A172 (cell line): ENCODE results near the gene SLC43A3. TPM values are rescaled to one million over a fixed set of nuclear protein-coding genes. Genes with fewer than 3 reads are reported as not detected.

ENCODE experiments used
- DNase-seq: peaks from one replicate; pipeline ENCODE4 v3.0.0-alpha.2; 2015; ENCODE audit warnings: low spot score
- total RNA-seq: library from RNA; depleted of rRNA; stranded (reverse); fragments of >200 nt; shearing (Covaris generic); gene quantifications from 2 replicates; pipeline ENCODE4 v1.2.3, GENCODE V29; 2014; rRNA removed

SLC43A3 gene
- total RNA-seq, 1 experiment from 2014 or later, result 18.4 TPM

DNA sequence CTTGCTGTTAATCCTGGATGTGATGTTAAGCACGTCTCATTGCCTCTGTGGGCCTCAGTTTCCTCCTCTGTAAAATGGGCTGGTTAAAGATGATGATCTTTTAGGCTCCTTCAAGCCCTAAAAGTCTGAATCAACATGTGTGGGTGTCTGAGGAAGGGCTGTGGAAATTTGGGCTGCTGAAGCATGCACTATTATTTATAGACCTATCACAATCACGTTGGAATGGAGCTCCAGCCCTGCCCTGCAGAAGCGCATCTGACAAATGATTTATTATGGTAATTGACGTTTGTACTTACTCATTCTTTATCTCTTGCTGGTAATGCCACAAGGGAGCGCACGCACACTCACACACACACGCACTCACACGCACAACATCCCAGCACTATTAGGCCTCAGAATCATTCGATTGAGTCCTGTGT lies 68.4 kb downstream of the SLC43A3 start:
- no peak for DNase-seq

DNA sequence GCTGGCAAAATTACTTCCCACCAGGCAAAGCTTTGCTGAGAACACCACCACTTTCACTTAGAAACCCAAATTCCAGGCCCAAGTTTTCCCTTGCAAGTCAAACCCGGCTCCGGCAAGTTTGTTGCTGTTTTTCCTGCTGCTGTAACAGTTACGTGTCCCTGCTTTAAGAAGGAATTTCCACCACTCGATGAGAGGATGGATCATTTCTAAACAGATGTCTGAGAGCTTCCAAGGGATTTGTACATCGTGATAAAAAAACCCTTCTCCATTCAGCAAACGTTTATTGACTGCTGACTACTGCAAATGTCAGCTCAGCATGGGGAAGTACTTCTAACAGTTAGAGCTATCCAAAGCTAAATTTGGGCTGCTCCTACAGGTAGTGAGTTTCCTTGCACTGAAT lies 69.1 kb downstream of the SLC43A3 start:
- no peak for DNase-seq

DNA sequence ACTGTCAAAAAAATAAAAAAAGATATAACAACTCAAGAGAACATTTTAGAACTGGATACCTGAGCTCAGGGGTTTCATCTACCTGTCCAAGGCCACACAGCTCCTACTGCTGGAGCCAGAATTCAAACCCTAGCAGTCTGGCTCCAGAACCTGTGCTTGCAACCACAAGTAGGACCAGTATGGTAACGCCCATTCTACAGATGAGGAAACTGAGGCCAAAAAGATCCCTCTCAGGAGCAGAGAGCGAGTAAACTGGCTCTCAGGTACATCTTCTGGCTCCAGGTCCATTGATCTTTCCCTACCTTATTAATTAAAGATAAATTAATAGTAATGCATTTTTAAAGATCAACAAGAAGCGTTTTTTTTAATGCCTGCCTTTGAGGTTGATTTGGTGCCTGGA lies 69.6 kb downstream of the SLC43A3 start:
- no peak for DNase-seq

Other genes starting within 250 kb of the SLC43A3 start
- gene LRRC55, start 245.2 kb downstream of the SLC43A3 start, total RNA-seq, result not detected in 2 replicates
- gene APLNR, start 189.9 kb downstream of the SLC43A3 start, total RNA-seq, result 0.03 TPM in 1 of 2 replicates, not detected in the other
- gene TNKS1BP1, start 102.2 kb downstream of the SLC43A3 start, total RNA-seq, result 43.8 and 50.8 TPM in 2 replicates
- 146 and 167 TPM in 2 replicates for gene SSRP1, start 91.2 kb downstream of the SLC43A3 start, total RNA-seq
- gene P2RX3, start 88.8 kb downstream of the SLC43A3 start, total RNA-seq, result not detected in 2 replicates
- gene PRG3, start 46.0 kb downstream of the SLC43A3 start, total RNA-seq, result not detected in 2 replicates
- gene PRG2, start 36.5 kb downstream of the SLC43A3 start, total RNA-seq, result not detected in 2 replicates
- gene RTN4RL2, start 33.4 kb upstream of the SLC43A3 start, total RNA-seq, result 0.64 and 1.6 TPM in 2 replicates
- 3.4 and 5.2 TPM in 2 replicates for gene SLC43A1, start 88.6 kb upstream of the SLC43A3 start, total RNA-seq
- gene TIMM10, start 103.6 kb upstream of the SLC43A3 start, total RNA-seq, result 59.7 and 95.9 TPM in 2 replicates
- not detected in 2 replicates for gene SMTNL1, start 110.5 kb upstream of the SLC43A3 start, total RNA-seq
- gene UBE2L6, start 140.6 kb upstream of the SLC43A3 start, total RNA-seq, result 52.5 and 69.6 TPM in 2 replicates
- 0.74 and 4.8 TPM in 2 replicates for gene SERPING1, start 170.6 kb upstream of the SLC43A3 start, total RNA-seq
- gene YPEL4, start 222.8 kb upstream of the SLC43A3 start, total RNA-seq, result 0.60 and 1.4 TPM in 2 replicates
- gene CLP1, start 230.6 kb upstream of the SLC43A3 start, total RNA-seq, result 20.5 and 22.9 TPM in 2 replicates
- gene ZDHHC5, start 241.0 kb upstream of the SLC43A3 start, total RNA-seq, result 20.7 and 21.4 TPM in 2 replicates